K562 (cell line): ENCODE measurements around the gene ERC2. TPM values are rescaled to one million over a fixed set of nuclear protein-coding genes. Genes with fewer than 3 reads are reported as not detected.

Experiments used
- ATAC-seq: fragments of 200-7000 bp; cut with Tn5 transposase; 3 replicates; pipeline ENCODE4 v1.9.1; 2020; ENCODE audit warnings: moderate library complexity
- BruUV-seq: library from RNA; stranded (reverse); fragments of 400-500 nt; replicated peaks from 2 replicates; lab custom pipeline; 2021; lab: Mats Ljungman, UMichigan
- CTCF ChIA-PET: fragments of 300-600 bp; formaldehyde crosslinking; extraction: SDS; loops from one replicate; lab custom pipeline; 2021; ENCODE audit warnings: low intra/inter-chr PET ratio; lab: Yijun Ruan, JAX
- POLR2A ChIA-PET: fragments of 300-600, 350-650 bp; sonication (Branson Sonifier 250); formaldehyde crosslinking; extraction: SDS; loops from one replicate; lab custom pipeline; 2021; ENCODE audit warnings: antibody characterized with exemption, inconsistent platforms; lab: Yijun Ruan, JAX
- DNase-seq, 4 experiments: peaks; one replicate each; pipeline versions ENCODE4 v3.0.0 to v3.0.0-alpha.2; 2011 to 2018; ENCODE audit warnings: low spot score in 3 of 4, mixed read lengths in 3 of 4; ENCODE audit errors: extremely low read depth in 1 of 4
- FAIRE-seq: peaks from 2 replicates; lab custom pipeline; 2011; peaks lifted over from hg19 to GRCh38; lab: Jason Lieb, UNC
- H2AFZ ChIP-seq: 2 replicates; pipeline ENCODE4 v1.6.0; 2011; ENCODE audit warnings: low read depth, low read length, control low read depth, inconsistent platforms
- H3K27ac ChIP-seq: fragments of 200-600 bp; 3 replicates; pipeline ENCODE4 v1.8.0; 2011; ENCODE audit warnings: low read depth, mild to moderate bottlenecking, control low read depth, inconsistent platforms, low read length, moderate library complexity, mixed read lengths; ENCODE audit errors: extremely low read depth
- H3K27me3 ChIP-seq, 2 experiments: fragments of 300-600 bp in 1 of 2; 2 replicates in 1 of 2; 3 replicates in 1 of 2; pipeline versions ENCODE4 v1.6.0 to v1.8.0; 2011; ENCODE audit warnings: inconsistent platforms in 2 of 2, low read length in 2 of 2, mild to moderate bottlenecking in 1 of 2, mixed read lengths in 1 of 2, moderate library complexity in 1 of 2; ENCODE audit not compliant: control insufficient read depth in 2 of 2, insufficient read depth in 2 of 2
- H3K36me3 ChIP-seq: fragments of 300-600 bp; 3 replicates; pipeline ENCODE4 v1.8.0; 2011; ENCODE audit warnings: mild to moderate bottlenecking, low read length, inconsistent platforms; ENCODE audit not compliant: control insufficient read depth, insufficient read depth
- H3K4me1 ChIP-seq, 2 experiments: fragments of 200-600 bp in 1 of 2; replicated peaks in 1 of 2; 2 replicates in 1 of 2; 3 replicates in 1 of 2; pipeline versions ENCODE4 v1.5.1 to v1.8.0; 2011; ENCODE audit warnings: inconsistent platforms in 2 of 2, low read length in 2 of 2, mild to moderate bottlenecking in 1 of 2, mixed read lengths in 1 of 2, moderate library complexity in 1 of 2; ENCODE audit not compliant: control insufficient read depth in 2 of 2, insufficient read depth in 2 of 2
- H3K4me2 ChIP-seq: 2 replicates; pipeline ENCODE4 v1.6.1; 2011; ENCODE audit warnings: low read length, control low read depth, inconsistent platforms, mixed read lengths; ENCODE audit not compliant: insufficient read depth
- H3K4me3 ChIP-seq: fragments of 200-600 bp; sonication (generic), shearing (Covaris generic); 2 replicates; pipeline ENCODE4 v1.5.1; 2016; ENCODE audit warnings: control low read depth, inconsistent platforms
- H3K79me2 ChIP-seq: fragments of 200-600 bp; 3 replicates; pipeline ENCODE4 v1.8.0; 2011; ENCODE audit warnings: low read length, inconsistent platforms; ENCODE audit not compliant: control insufficient read depth, insufficient read depth
- H3K9ac ChIP-seq, 2 experiments: 2 replicates each; pipeline versions ENCODE4 v1.6.0 to v1.6.1; 2011; ENCODE audit warnings: low read depth in 2 of 2, low read length in 2 of 2, control low read depth in 1 of 2, inconsistent platforms in 1 of 2, mild to moderate bottlenecking in 1 of 2, mixed read lengths in 1 of 2; ENCODE audit not compliant: insufficient read depth in 1 of 2
- H3K9me1 ChIP-seq: one replicate; pipeline ENCODE4 v1.6.0; 2011; ENCODE audit warnings: inconsistent platforms, mild to moderate bottlenecking, low read length, moderate library complexity; ENCODE audit not compliant: control insufficient read depth, insufficient read depth
- H3K9me3 ChIP-seq: replicated peaks from 2 replicates; pipeline ENCODE4 v1.5.1; 2011; ENCODE audit warnings: low read depth, low read length, inconsistent platforms; ENCODE audit not compliant: control insufficient read depth, insufficient read depth
- H4K20me1 ChIP-seq: replicated peaks from 2 replicates; pipeline ENCODE4 v1.6.1; 2011; ENCODE audit warnings: low read length, inconsistent platforms, mixed read lengths; ENCODE audit not compliant: control insufficient read depth, insufficient read depth
- HNRNPL ChIP-seq: fragments of 200-400 bp; formaldehyde crosslinking; IDR thresholded peaks from 2 replicates; pipeline ENCODE4 v1.6.1; 2017; ENCODE audit warnings: low read depth, mild to moderate bottlenecking, low read length
- NFIX ChIP-seq: fragments of 250-450 bp; sonication (Bioruptor Pico); IDR thresholded peaks from 2 replicates; pipeline ENCODE4 v1.4.0; 2020; ENCODE audit warnings: low read depth, mild to moderate bottlenecking, moderate library complexity
- ZC3H4 ChIP-seq: sonication (generic); formaldehyde crosslinking; IDR thresholded peaks from 2 replicates; pipeline ENCODE4 v1.9.0; 2021; ENCODE audit warnings: missing genetic modification reagents, borderline replicate concordance
- ZNF717 ChIP-seq: fragments of 250-450 bp; sonication (Bioruptor Pico); IDR thresholded peaks from 2 replicates; pipeline ENCODE4 v1.5.0; 2021
- ZNF740 ChIP-seq, 3 experiments: fragments of 200-800 bp in 1 of 3; sonication (Bioruptor generic) in 1 of 3; sonication (generic) in 1 of 3; formaldehyde crosslinking in 1 of 3; IDR thresholded peaks; 2 replicates each; pipeline versions ENCODE4 v1.6.1 to v1.8.0; 2016 to 2022; ENCODE audit warnings: mild to moderate bottlenecking in 2 of 3, missing compliant biosample characterization in 2 of 3, missing genetic modification characterization in 2 of 3, missing genetic modification reagents in 1 of 3
- WGBS: fragments of 100-300 bp; shearing (Covaris generic); methylation state at CpG from one replicate; pipeline ENCODE4 v1.1.6; 2016; ENCODE audit warnings: low coverage, mixed read lengths; ENCODE audit not compliant: insufficient coverage; ENCODE audit errors: missing lambda C conversion rate; 5-methylcytosine and 5-hydroxymethylcytosine counted together
- in situ Hi-C: fragments of 300-500 bp; cut with MboI; formaldehyde crosslinking; loops from 4 replicates; pipeline ENCODE4 v1.15.0; 2018; ENCODE audit warnings: inconsistent platforms, mixed read lengths
- intact Hi-C: fragments of 100-400 bp; cut with micrococcal nuclease; formaldehyde crosslinking; loops from 2 replicates; pipeline ENCODE4 v1.14.2; 2022
- polyA plus RNA-seq, 8 experiments: library from polyadenylated mRNA; depleted of rRNA in 4 of 8; stranded (reverse) in 5 of 8; unstranded in 3 of 8; fragments of >200 nt; fragmentation: Nextera tagmentation in 2 of 8; fragmentation: Illumina TruSeq in 1 of 8; extraction: Ambion mirVana in 2 of 8; extraction: Trizol in 1 of 8; gene quantifications; 2 replicates each; pipeline versions ENCODE4 v1.2.1 to v1.2.3, GENCODE V29; 2011 to 2014; ENCODE audit warnings: inconsistent platforms in 1 of 8, missing spikeins in 1 of 8
- total RNA-seq, 7 experiments: library from RNA; depleted of rRNA in 6 of 7; stranded (reverse); fragments of >200 nt in 6 of 7; fragmentation: Illumina TruSeq in 2 of 7; extraction: Trizol in 2 of 7; gene quantifications; 2 replicates each; pipeline versions ENCODE4 v1.2.1 to v1.2.3, GENCODE V29; 2011 to 2021; ENCODE audit warnings: low replicate concordance in 1 of 7

The ERC2 gene
- total and polyA plus RNA-seq, 9 of the 15 experiments (the other 6 are each of a cell fraction or from before 2014, with no cell fraction given), result 0.04 to 0.18 (median 0.07) TPM; not detected in 2

- TF ChIP-seq ZNF740 (CRISPR knock-in tag; IDR thresholded peaks at IDR 0.05), result no peak
- no peak for TF ChIP-seq ZNF740 (tag; IDR thresholded peaks at IDR 0.05)
- TF ChIP-seq NFIX (CRISPR knock-in tag), result peak; percentile 86
- TF ChIP-seq HNRNPL, result no peak
Observed at GRCh38 chr3:55518451-55518850, 949.8 kb downstream of the ERC2 start (continued).

DNA sequence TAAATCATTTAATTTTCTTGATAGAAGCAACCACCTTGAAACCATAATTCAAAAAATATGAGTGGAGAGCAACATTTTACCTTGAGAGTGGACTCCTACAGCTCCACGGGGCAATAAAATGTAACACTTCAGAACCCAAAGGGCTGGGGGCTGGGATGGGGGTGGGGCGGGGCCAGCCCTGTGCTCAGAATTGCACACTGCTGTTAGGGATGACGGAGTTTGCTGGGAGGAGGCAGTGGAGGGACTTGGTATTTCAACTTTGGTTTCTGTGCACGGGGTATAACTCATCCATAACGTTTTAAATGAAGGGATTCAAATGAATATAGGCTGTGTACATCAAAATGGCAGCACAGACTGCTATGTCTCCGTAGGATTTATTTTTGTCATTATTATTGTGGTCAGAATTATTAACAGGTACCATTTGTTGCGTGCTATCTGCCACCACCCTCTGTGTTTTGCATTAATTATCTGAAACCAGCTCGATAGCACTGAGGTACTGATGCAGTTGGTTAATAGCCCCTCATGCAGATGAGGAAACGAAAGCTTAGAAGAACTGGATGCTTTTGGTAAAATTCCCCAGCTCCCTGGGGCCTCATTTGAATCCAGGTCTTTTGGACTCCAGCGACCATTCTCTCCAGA lies 951.8 kb downstream of the ERC2 start:
- Histone ChIP-seq H2AFZ (no peak overlapping the region), H3K27ac (no peak overlapping the region), H3K27me3 (no peaks in the 10 kb centered on the region), H3K36me3 (no peaks in the 10 kb centered on the region), H3K4me2 (no peak overlapping the region), H3K9me1 (no peaks in the 10 kb centered on the region), H3K79me2 (no peaks in the 10 kb centered on the region), H3K4me1 (no peaks in the 10 kb centered on the region), H3K9ac (no peak overlapping the region), H3K9me3 (no peaks in the 10 kb centered on the region), H3K4me3 (no peak overlapping the region), H4K20me1 (no peaks in the 10 kb centered on the region)
- BruUV-seq, result no TSS peak
- no peak for DNase-seq
- intact Hi-C loops (no loop called here), in situ Hi-C loops (no loop called here)
- FAIRE-seq, result no peak
- ChIA-PET POLR2A (no interaction called here), CTCF (no interaction called here)
- no peak for ATAC-seq
- WGBS, result 0% methylated on average over 9 of the region's 10 CpGs
- no peak for TF ChIP-seq ZC3H4 (CRISPR knock-in tag)
- no peak for TF ChIP-seq ZNF717
